HepG2 (cell line): Measurements from ENCODE around the gene DDX31. TPM values are rescaled to one million over a fixed set of nuclear protein-coding genes. Genes with fewer than 3 reads are reported as not detected.

Experiments
- CCAR2 ChIP-seq: fragments of 200-400 bp; formaldehyde crosslinking; optimal IDR thresholded peaks from 2 replicates; pipeline ENCODE3; 2018; ENCODE audit warnings: low read depth, mild to moderate bottlenecking, low read length, moderate library complexity
- DR1 ChIP-seq: sonication (generic); formaldehyde crosslinking; IDR thresholded peaks from 2 replicates; pipeline ENCODE4 v1.8.0; 2021; ENCODE audit warnings: mild to moderate bottlenecking, missing genetic modification reagents, inconsistent platforms
- ZC3H4 ChIP-seq: sonication (generic); formaldehyde crosslinking; IDR thresholded peaks from 2 replicates; pipeline ENCODE4 v1.4.0; 2020; ENCODE audit warnings: missing genetic modification reagents, borderline replicate concordance
- ZNF230 ChIP-seq: sonication (generic); formaldehyde crosslinking; IDR thresholded peaks from 2 replicates; pipeline ENCODE4 v1.4.0; 2020; ENCODE audit warnings: mild to moderate bottlenecking, missing genetic modification reagents
- ZNF562 ChIP-seq: sonication (generic); formaldehyde crosslinking; IDR thresholded peaks from 2 replicates; pipeline ENCODE4 v1.8.0; 2022; ENCODE audit warnings: missing genetic modification reagents, borderline replicate concordance
- ZNF800 ChIP-seq: sonication (generic); formaldehyde crosslinking; IDR thresholded peaks from 2 replicates; pipeline ENCODE4 v1.4.0; 2020; ENCODE audit warnings: missing genetic modification reagents
- polyA plus RNA-seq, 8 experiments: library from polyadenylated mRNA; depleted of rRNA in 3 of 8; stranded (reverse) in 7 of 8; unstranded in 1 of 8; fragments of >200 nt; fragmentation: Illumina TruSeq in 4 of 8; extraction: Trizol in 4 of 8; gene quantifications; 2 replicates each; pipeline versions ENCODE4 v1.2.1 to v1.2.3, GENCODE V29; 2011 to 2016; ENCODE audit warnings: low read depth in 4 of 8, missing spikeins in 1 of 8, mixed read lengths in 1 of 8; ENCODE audit not compliant: insufficient read depth in 1 of 8
- total RNA-seq, 5 experiments: library from RNA; depleted of rRNA; stranded (reverse); fragments of >200 nt; fragmentation: Illumina TruSeq; extraction: Trizol; gene quantifications; 2 replicates each; pipeline ENCODE4 v1.2.3, GENCODE V29; 2016; ENCODE audit warnings: low read depth in 1 of 5
- TF ChIP-seq, protein P1 (sequence below): sonication (generic); formaldehyde crosslinking; IDR thresholded peaks from 2 replicates; pipeline ENCODE4 v1.4.0; 2020; ENCODE audit warnings: missing genetic modification reagents
- TF ChIP-seq, protein P2 (sequence below): sonication (generic); formaldehyde crosslinking; IDR thresholded peaks from 2 replicates; pipeline ENCODE4 v1.8.1; 2023; ENCODE audit warnings: missing genetic modification reagents, inconsistent platforms, borderline replicate concordance
- TF ChIP-seq, protein P3 (sequence below): sonication (generic); formaldehyde crosslinking; IDR thresholded peaks from 2 replicates; pipeline ENCODE4 v1.4.0; 2020; ENCODE audit warnings: missing genetic modification reagents, low read depth, mild to moderate bottlenecking, borderline replicate concordance

The DDX31 gene
- total and polyA plus RNA-seq, 2 of the 13 experiments (the other 11 are each of a cell fraction or from before 2014, with no cell fraction given): 11.4 to 16.3 TPM

DNA sequence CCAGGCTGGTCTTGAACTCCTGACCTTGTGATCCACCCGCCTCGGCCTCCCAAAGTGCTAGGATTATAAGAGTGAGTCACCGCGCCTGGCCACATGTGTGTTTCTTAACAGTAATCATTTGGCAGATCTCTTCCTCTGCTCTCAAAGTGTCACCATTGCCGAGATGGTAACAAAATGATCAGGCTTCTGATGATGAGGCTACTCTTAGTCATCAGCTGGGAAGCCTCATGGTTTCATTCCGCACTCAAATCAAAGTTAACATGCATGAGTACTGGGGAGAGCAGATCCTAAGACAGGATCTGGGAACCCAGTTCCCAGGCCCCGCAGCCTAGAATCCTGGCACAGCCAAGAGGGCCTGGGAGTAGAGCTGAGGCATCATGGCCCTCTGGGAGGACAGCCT lies 60.0 kb downstream of the DDX31 start (continued):
- TF ChIP-seq, protein P1, sequence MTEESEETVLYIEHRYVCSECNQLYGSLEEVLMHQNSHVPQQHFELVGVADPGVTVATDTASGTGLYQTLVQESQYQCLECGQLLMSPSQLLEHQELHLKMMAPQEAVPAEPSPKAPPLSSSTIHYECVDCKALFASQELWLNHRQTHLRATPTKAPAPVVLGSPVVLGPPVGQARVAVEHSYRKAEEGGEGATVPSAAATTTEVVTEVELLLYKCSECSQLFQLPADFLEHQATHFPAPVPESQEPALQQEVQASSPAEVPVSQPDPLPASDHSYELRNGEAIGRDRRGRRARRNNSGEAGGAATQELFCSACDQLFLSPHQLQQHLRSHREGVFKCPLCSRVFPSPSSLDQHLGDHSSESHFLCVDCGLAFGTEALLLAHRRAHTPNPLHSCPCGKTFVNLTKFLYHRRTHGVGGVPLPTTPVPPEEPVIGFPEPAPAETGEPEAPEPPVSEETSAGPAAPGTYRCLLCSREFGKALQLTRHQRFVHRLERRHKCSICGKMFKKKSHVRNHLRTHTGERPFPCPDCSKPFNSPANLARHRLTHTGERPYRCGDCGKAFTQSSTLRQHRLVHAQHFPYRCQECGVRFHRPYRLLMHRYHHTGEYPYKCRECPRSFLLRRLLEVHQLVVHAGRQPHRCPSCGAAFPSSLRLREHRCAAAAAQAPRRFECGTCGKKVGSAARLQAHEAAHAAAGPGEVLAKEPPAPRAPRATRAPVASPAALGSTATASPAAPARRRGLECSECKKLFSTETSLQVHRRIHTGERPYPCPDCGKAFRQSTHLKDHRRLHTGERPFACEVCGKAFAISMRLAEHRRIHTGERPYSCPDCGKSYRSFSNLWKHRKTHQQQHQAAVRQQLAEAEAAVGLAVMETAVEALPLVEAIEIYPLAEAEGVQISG (CRISPR knock-in tag): no peak
- TF ChIP-seq ZC3H4 (CRISPR knock-in tag): no peak
- TF ChIP-seq, protein P2, sequence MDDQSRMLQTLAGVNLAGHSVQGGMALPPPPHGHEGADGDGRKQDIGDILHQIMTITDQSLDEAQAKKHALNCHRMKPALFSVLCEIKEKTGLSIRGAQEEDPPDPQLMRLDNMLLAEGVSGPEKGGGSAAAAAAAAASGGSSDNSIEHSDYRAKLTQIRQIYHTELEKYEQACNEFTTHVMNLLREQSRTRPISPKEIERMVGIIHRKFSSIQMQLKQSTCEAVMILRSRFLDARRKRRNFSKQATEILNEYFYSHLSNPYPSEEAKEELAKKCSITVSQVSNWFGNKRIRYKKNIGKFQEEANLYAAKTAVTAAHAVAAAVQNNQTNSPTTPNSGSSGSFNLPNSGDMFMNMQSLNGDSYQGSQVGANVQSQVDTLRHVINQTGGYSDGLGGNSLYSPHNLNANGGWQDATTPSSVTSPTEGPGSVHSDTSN (CRISPR knock-in tag): no peak
- TF ChIP-seq ZNF800 (CRISPR knock-in tag): no peak
- no peak for TF ChIP-seq ZNF230
- TF ChIP-seq, protein P3, sequence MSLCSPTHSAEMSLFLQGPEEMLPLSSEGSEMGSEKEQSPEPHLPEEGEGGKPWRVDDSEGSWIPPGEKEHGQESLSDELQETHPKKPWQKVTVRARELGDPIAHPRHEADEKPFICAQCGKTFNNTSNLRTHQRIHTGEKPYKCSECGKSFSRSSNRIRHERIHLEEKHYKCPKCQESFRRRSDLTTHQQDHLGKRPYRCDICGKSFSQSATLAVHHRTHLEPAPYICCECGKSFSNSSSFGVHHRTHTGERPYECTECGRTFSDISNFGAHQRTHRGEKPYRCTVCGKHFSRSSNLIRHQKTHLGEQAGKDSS (CRISPR knock-in tag): no peak
- TF ChIP-seq DR1: no peak
- no peak for TF ChIP-seq CCAR2
- TF ChIP-seq ZNF562 (CRISPR knock-in tag): no peak
